H9 (cell line): Measurements from ENCODE around the gene MSI2. TPM values are rescaled to one million over a fixed set of nuclear protein-coding genes. Genes with fewer than 3 reads are reported as not detected.

Source experiments
- DNase-seq: peaks from one replicate; pipeline ENCODE4 v3.0.0-alpha.2; 2017
- H2AFZ ChIP-seq: one replicate; pipeline ENCODE4 v1.6.1; 2013; ENCODE audit warnings: mild to moderate bottlenecking, low read length, control low read depth, moderate library complexity
- H2AK5ac ChIP-seq: 2 replicates; pipeline ENCODE4 v1.6.1; 2013; ENCODE audit warnings: low read length, control low read depth, mixed read lengths; ENCODE audit not compliant: insufficient read length
- H2BK120ac ChIP-seq: one replicate; pipeline ENCODE4 v1.6.1; 2013; ENCODE audit warnings: low read depth, mild to moderate bottlenecking, low read length, control low read depth, inconsistent platforms; ENCODE audit not compliant: poor library complexity, severe bottlenecking
- H2BK12ac ChIP-seq: 2 replicates; pipeline ENCODE4 v1.6.1; 2013; ENCODE audit warnings: low read length, control low read depth, mixed read lengths, low read depth; ENCODE audit not compliant: insufficient read length
- H2BK15ac ChIP-seq: 2 replicates; pipeline ENCODE4 v1.6.1; 2013; ENCODE audit warnings: low read depth, low read length, control low read depth
- H2BK20ac ChIP-seq: one replicate; pipeline ENCODE4 v1.6.1; 2013; ENCODE audit warnings: low read depth, mild to moderate bottlenecking, low read length, control low read depth, inconsistent platforms; ENCODE audit not compliant: poor library complexity, severe bottlenecking
- H2BK5ac ChIP-seq: 2 replicates; pipeline ENCODE4 v1.6.1; 2013; ENCODE audit warnings: low read length, control low read depth, mixed read lengths; ENCODE audit not compliant: insufficient read length
- H3K14ac ChIP-seq: 2 replicates; pipeline ENCODE4 v1.6.1; 2013; ENCODE audit warnings: low read length, control low read depth; ENCODE audit not compliant: insufficient read depth
- H3K18ac ChIP-seq: 2 replicates; pipeline ENCODE4 v1.6.1; 2013; ENCODE audit warnings: low read depth, mild to moderate bottlenecking, mixed read lengths, low read length, control low read depth; ENCODE audit not compliant: insufficient read length
- H3K23ac ChIP-seq: 2 replicates; pipeline ENCODE4 v1.6.1; 2013; ENCODE audit warnings: low read length, control low read depth, mixed read lengths, low read depth; ENCODE audit not compliant: insufficient read length
- H3K23me2 ChIP-seq: 2 replicates; pipeline ENCODE4 v1.6.1; 2013; ENCODE audit warnings: low read depth, mild to moderate bottlenecking, mixed read lengths, low read length, control low read depth; ENCODE audit not compliant: insufficient read length, poor library complexity, severe bottlenecking
- H3K27ac ChIP-seq: 2 replicates; pipeline ENCODE4 v1.5.1; 2013; ENCODE audit warnings: low read length, control low read depth, mixed read lengths, low read depth; ENCODE audit not compliant: insufficient read length
- H3K27me3 ChIP-seq: 2 replicates; pipeline ENCODE4 v1.6.1; 2013; ENCODE audit warnings: low read length, control low read depth, inconsistent platforms; ENCODE audit not compliant: insufficient read depth
- H3K4ac ChIP-seq: 2 replicates; pipeline ENCODE4 v1.6.1; 2013; ENCODE audit warnings: low read depth, mild to moderate bottlenecking, control low read depth, inconsistent platforms, low read length, moderate library complexity
- H3K4me1 ChIP-seq: 2 replicates; pipeline ENCODE4 v1.6.1; 2013; ENCODE audit warnings: low read length, control low read depth, inconsistent platforms; ENCODE audit not compliant: insufficient read depth
- H3K4me2 ChIP-seq: 2 replicates; pipeline ENCODE4 v1.6.1; 2013; ENCODE audit warnings: low read length, control low read depth, mixed read lengths; ENCODE audit not compliant: insufficient read length, insufficient read depth
- H3K56ac ChIP-seq: 2 replicates; pipeline ENCODE4 v1.6.1; 2013; ENCODE audit warnings: low read depth, mild to moderate bottlenecking, mixed read lengths, low read length, control low read depth; ENCODE audit not compliant: insufficient read length
- H3K79me1 ChIP-seq: 2 replicates; pipeline ENCODE4 v1.6.1; 2013; ENCODE audit warnings: low read depth, mild to moderate bottlenecking, moderate library complexity, low read length, control low read depth, inconsistent platforms; ENCODE audit not compliant: insufficient read depth, poor library complexity, severe bottlenecking
- H3K79me2 ChIP-seq: 2 replicates; pipeline ENCODE4 v1.6.1; 2013; ENCODE audit warnings: low read length, control low read depth, inconsistent platforms; ENCODE audit not compliant: insufficient read depth
- H3K9ac ChIP-seq: 2 replicates; pipeline ENCODE4 v1.6.1; 2013; ENCODE audit warnings: low read length, control low read depth, mixed read lengths; ENCODE audit not compliant: insufficient read length; ENCODE audit errors: extremely low read depth
- H3K9me3 ChIP-seq: one replicate; pipeline ENCODE4 v1.6.1; 2013; ENCODE audit warnings: low read depth, low read length, inconsistent platforms; ENCODE audit not compliant: control insufficient read depth
- H3T11ph ChIP-seq: one replicate; pipeline ENCODE4 v1.6.1; 2013; ENCODE audit warnings: mild to moderate bottlenecking, low read length, control low read depth, inconsistent platforms
- H4K20me1 ChIP-seq: one replicate; pipeline ENCODE4 v1.6.1; 2013; ENCODE audit not compliant: control insufficient read depth, insufficient read length, insufficient read depth
- H4K5ac ChIP-seq: 2 replicates; pipeline ENCODE4 v1.6.1; 2013; ENCODE audit warnings: low read depth, mild to moderate bottlenecking, mixed read lengths, low read length, control low read depth; ENCODE audit not compliant: insufficient read length
- H4K8ac ChIP-seq: replicated peaks from 2 replicates; pipeline ENCODE4 v1.6.1; 2013; ENCODE audit warnings: low read length, control low read depth, mixed read lengths, low read depth; ENCODE audit not compliant: insufficient read length
- H4K91ac ChIP-seq: 2 replicates; pipeline ENCODE4 v1.6.1; 2013; ENCODE audit warnings: low read depth, mild to moderate bottlenecking, moderate library complexity, mixed read lengths, low read length, control low read depth; ENCODE audit not compliant: insufficient read length
- H3K27ac Mint-ChIP-seq, 3 experiments: 2 replicates in 2 of 3; 3 replicates in 1 of 3; pipeline ENCODE4 v1.8.0; 2020 to 2021; ENCODE audit warnings: mixed read lengths in 3 of 3, mild to moderate bottlenecking in 1 of 3, moderate library complexity in 1 of 3
- H3K27me3 Mint-ChIP-seq: 2 replicates; pipeline ENCODE4 v1.8.0; 2021; ENCODE audit warnings: low read depth, mild to moderate bottlenecking, moderate library complexity, mixed read lengths
- H3K36me3 Mint-ChIP-seq, 3 experiments: 2 replicates in 2 of 3; 3 replicates in 1 of 3; pipeline ENCODE4 v1.8.0; 2020 to 2021; ENCODE audit warnings: low read depth in 3 of 3, mixed read lengths in 3 of 3; ENCODE audit not compliant: insufficient read depth in 1 of 3
- H3K4me1 Mint-ChIP-seq, 2 experiments: 2 replicates each; pipeline ENCODE4 v1.8.0; 2020; ENCODE audit warnings: mixed read lengths in 2 of 2
- H3K4me3 Mint-ChIP-seq, 2 experiments: 2 replicates in 1 of 2; 3 replicates in 1 of 2; pipeline ENCODE4 v1.8.0; 2020 to 2021; ENCODE audit warnings: mild to moderate bottlenecking in 2 of 2, mixed read lengths in 2 of 2, moderate library complexity in 1 of 2
- H3K9me3 Mint-ChIP-seq, 2 experiments: 2 replicates in 1 of 2; 3 replicates in 1 of 2; pipeline ENCODE4 v1.8.0; 2020; ENCODE audit warnings: mild to moderate bottlenecking in 2 of 2, mixed read lengths in 2 of 2, moderate library complexity in 1 of 2
- CTCF ChIP-seq: fragments of 200-600 bp; sonication (generic); conservative IDR thresholded peaks from 3 replicates; pipeline ENCODE4 v1.8.0; 2021; ENCODE audit warnings: antibody characterized with exemption, mild to moderate bottlenecking
- WGBS: extraction: QIAGEN DNeasy Blood & Tissue Kit; methylation state at CpG from one replicate; pipeline ENCODE4 v1.1.7; 2013; ENCODE audit warnings: missing lambda C conversion rate, low lambda C conversion rate, mixed read lengths; ENCODE audit not compliant: insufficient read length; ENCODE audit errors: extremely low coverage; 5-methylcytosine and 5-hydroxymethylcytosine counted together
- total RNA-seq: library from RNA; stranded (reverse); gene quantifications from 2 replicates; pipeline ENCODE4 v1.2.1, GENCODE V29; 2021

Gene MSI2
- total RNA-seq, 1 experiment from 2014 or later: 98.5 TPM

- Histone ChIP-seq H3K9ac (no peak overlapping the region), H3K27me3 (no peaks in the 10 kb centered on the region), H3K4ac (no peak overlapping the region), H3K14ac (peak overlapping the region; percentile 52; the same call in 1 of the 2 replicates), H2AFZ (no peak overlapping the region), H3K4me1 (peaks cover 4% of the 10 kb centered on the region; the same call in 1 of the 2 replicates), H2BK20ac (no peak overlapping the region), H3K18ac (peak overlapping the region; percentile 17), H4K20me1 (no peaks in the 10 kb centered on the region), H3K23me2 (no peaks in the 10 kb centered on the region), H3K9me3 (no peaks in the 10 kb centered on the region), H4K5ac (peak overlapping the region; percentile 14), H2BK120ac (no peak overlapping the region), H3K79me1 (no peaks in the 10 kb centered on the region), H4K8ac (no peak overlapping the region), H3K79me2 (no peaks in the 10 kb centered on the region; the same call in 1 of the 2 replicates), H3T11ph (no peak overlapping the region), H3K4me2 (no peak overlapping the region), H2BK5ac (no peak overlapping the region), H2AK5ac (no peak overlapping the region), H2BK15ac (no peak overlapping the region; the same call in 1 of the 2 replicates), H3K23ac (no peak overlapping the region), H2BK12ac (no peak overlapping the region), H3K56ac (no peak overlapping the region), H4K91ac (no peak overlapping the region), H3K27ac (no peak overlapping the region)
- TF ChIP-seq CTCF: no peak
- DNase-seq: no peak
- H3K27me3 Mint-ChIP-seq: no peaks in the 10 kb centered on the region; the same call in 1 of the 2 replicates
- H3K4me1 Mint-ChIP-seq: peaks cover 26 to 44% of the 10 kb centered on the region in 2 experiments
- no peaks in the 10 kb centered on the region for H3K9me3 Mint-ChIP-seq
- no peak overlapping the region for H3K4me3 Mint-ChIP-seq
- H3K27ac Mint-ChIP-seq: peak overlapping the region in 2 of 3 experiments; percentile 69 to 73; a peak in 6 of 7 replicates
- peaks cover 0 to 14% (median 5%) of the 10 kb centered on the region in 3 experiments; a peak in 4 of 7 replicates for H3K36me3 Mint-ChIP-seq
- WGBS: no CpG with 5 or more reads among the region's 14 CpGs
These were observed 255.3 kb downstream of the MSI2 start for GRCh38 chr17:57511475-57512123.
